IMR-90 (cell line): ENCODE results near the gene AHR. TPM values are rescaled to one million over a fixed set of nuclear protein-coding genes. Genes with fewer than 3 reads are reported as not detected.
A peak's percentile ranks its signal among the peaks of the same experiment; 100 is the strongest.

Experiments
- ATAC-seq: fragments of 200-7000 bp; cut with Tn5 transposase; 2 replicates; pipeline ENCODE4 v1.9.1; 2020; ENCODE audit warnings: low read depth, mild to moderate bottlenecking, moderate library complexity
- BruUV-seq: library from RNA; stranded (reverse); fragments of 400-500 nt; replicated peaks from 2 replicates; lab custom pipeline; 2021; lab: Mats Ljungman, UMichigan
- CTCF ChIA-PET: fragments of 300-600 bp; formaldehyde crosslinking; extraction: SDS; loops from one replicate; lab custom pipeline; 2021; ENCODE audit warnings: antibody characterized with exemption; lab: Yijun Ruan, JAX
- POLR2A ChIA-PET: fragments of 300-600 bp; sonication (Branson Sonifier 250); formaldehyde crosslinking; loops from one replicate; lab custom pipeline; 2022; ENCODE audit warnings: antibody characterized with exemption; ENCODE audit not compliant: unreplicated experiment; lab: Charles Lee
- DNase-seq: peaks from one replicate; pipeline ENCODE4 v3.0.0; 2013
- H2AFZ ChIP-seq: replicated peaks from 2 replicates; pipeline ENCODE3; 2013; ENCODE audit warnings: low read length, mild to moderate bottlenecking; ENCODE audit not compliant: poor library complexity
- H2AK5ac ChIP-seq: 2 replicates; pipeline ENCODE4 v1.6.1; 2013; ENCODE audit warnings: low read depth, low read length, inconsistent platforms
- H2AK9ac ChIP-seq: replicated peaks from 2 replicates; pipeline ENCODE3; 2013; ENCODE audit warnings: mild to moderate bottlenecking, low read depth, low read length, moderate library complexity; ENCODE audit not compliant: poor library complexity
- H2BK120ac ChIP-seq: 2 replicates; pipeline ENCODE4 v1.6.1; 2013; ENCODE audit warnings: low read depth, low read length, inconsistent platforms
- H2BK15ac ChIP-seq: 3 replicates; pipeline ENCODE4 v1.6.1; 2013; ENCODE audit warnings: low read depth, low read length, inconsistent platforms
- H2BK20ac ChIP-seq: 2 replicates; pipeline ENCODE4 v1.6.1; 2013; ENCODE audit warnings: low read depth, mild to moderate bottlenecking, inconsistent platforms, low read length, moderate library complexity
- H2BK5ac ChIP-seq: 2 replicates; pipeline ENCODE4 v1.6.1; 2013; ENCODE audit warnings: mild to moderate bottlenecking, low read depth, low read length, inconsistent platforms; ENCODE audit not compliant: poor library complexity, severe bottlenecking
- H3K14ac ChIP-seq: replicated peaks from 2 replicates; pipeline ENCODE4 v1.6.1; 2013; ENCODE audit warnings: low read depth, low read length, inconsistent platforms
- H3K18ac ChIP-seq: 2 replicates; pipeline ENCODE4 v1.6.1; 2013; ENCODE audit warnings: low read depth, low read length, control low read depth
- H3K23ac ChIP-seq: 2 replicates; pipeline ENCODE4 v1.6.1; 2013; ENCODE audit warnings: low read depth, low read length, inconsistent platforms
- H3K27ac ChIP-seq: 2 replicates; pipeline ENCODE4 v1.5.1; 2013; ENCODE audit warnings: mild to moderate bottlenecking, control low read depth, low read length; ENCODE audit not compliant: insufficient read depth
- H3K27me3 ChIP-seq: 2 replicates; pipeline ENCODE4 v1.6.1; 2013; ENCODE audit warnings: low read length; ENCODE audit not compliant: control insufficient read depth, insufficient read depth
- H3K36me3 ChIP-seq: 2 replicates; pipeline ENCODE4 v1.6.1; 2013; ENCODE audit warnings: low read length, mixed read lengths; ENCODE audit not compliant: control insufficient read depth, insufficient read depth
- H3K4ac ChIP-seq: 2 replicates; pipeline ENCODE4 v1.6.1; 2013; ENCODE audit warnings: low read depth, low read length, inconsistent platforms
- H3K4me1 ChIP-seq: 2 replicates; pipeline ENCODE4 v1.6.1; 2013; ENCODE audit warnings: low read length, mixed read lengths; ENCODE audit not compliant: control insufficient read depth, insufficient read depth
- H3K4me2 ChIP-seq: 2 replicates; pipeline ENCODE4 v1.6.1; 2013; ENCODE audit warnings: low read depth, mild to moderate bottlenecking, control low read depth, low read length, moderate library complexity
- H3K4me3 ChIP-seq: 2 replicates; pipeline ENCODE4 v1.5.1; 2013; ENCODE audit warnings: low read depth, mild to moderate bottlenecking, control low read depth, low read length, moderate library complexity; ENCODE audit not compliant: insufficient read depth
- H3K56ac ChIP-seq: 2 replicates; pipeline ENCODE4 v1.6.1; 2013; ENCODE audit warnings: low read length, inconsistent platforms; ENCODE audit not compliant: insufficient read depth; ENCODE audit errors: extremely low read depth
- H3K79me1 ChIP-seq, 2 experiments: 2 replicates each; pipeline ENCODE4 v1.6.1; 2013; ENCODE audit warnings: low read length in 2 of 2, inconsistent platforms in 1 of 2, low read depth in 1 of 2
- H3K9ac ChIP-seq: 2 replicates; pipeline ENCODE4 v1.6.1; 2013; ENCODE audit warnings: low read depth, low read length, control low read depth
- H3K9me1 ChIP-seq: 2 replicates; pipeline ENCODE4 v1.6.1; 2013; ENCODE audit warnings: low read length, inconsistent platforms; ENCODE audit not compliant: insufficient read depth
- H3K9me3 ChIP-seq: 2 replicates; pipeline ENCODE4 v1.6.1; 2013; ENCODE audit warnings: low read length; ENCODE audit not compliant: control insufficient read depth, insufficient read depth
- H4K20me1 ChIP-seq: 2 replicates; pipeline ENCODE4 v1.6.1; 2013; ENCODE audit warnings: low read length, inconsistent platforms; ENCODE audit not compliant: insufficient read depth
- H4K5ac ChIP-seq: 2 replicates; pipeline ENCODE4 v1.6.1; 2013; ENCODE audit warnings: mild to moderate bottlenecking, low read depth, low read length, control low read depth
- H4K8ac ChIP-seq, 2 experiments: 2 replicates each; pipeline ENCODE4 v1.6.1; 2013; ENCODE audit warnings: low read depth in 2 of 2, low read length in 2 of 2, control low read depth in 1 of 2, inconsistent platforms in 1 of 2
- H4K91ac ChIP-seq: 2 replicates; pipeline ENCODE4 v1.6.1; 2013; ENCODE audit warnings: low read depth, low read length, inconsistent platforms; ENCODE audit not compliant: insufficient read depth
- BHLHE40 ChIP-seq: fragments of 150-350 bp; IDR thresholded peaks from 2 replicates; pipeline ENCODE4 v1.6.1; 2016; ENCODE audit warnings: mild to moderate bottlenecking, low read depth, low read length
- CEBPB ChIP-seq: IDR thresholded peaks from 2 replicates; pipeline ENCODE4 v1.6.1; 2012; ENCODE audit warnings: low read depth, low read length, improper control_type of control experiment
- CHD1 ChIP-seq: IDR thresholded peaks from 2 replicates; pipeline ENCODE4 v1.6.1; 2012; ENCODE audit warnings: low read depth, low read length, improper control_type of control experiment
- CTCF ChIP-seq: conservative IDR thresholded peaks from 2 replicates; pipeline ENCODE4 v1.5.1; 2012; ENCODE audit warnings: mild to moderate bottlenecking, low read depth, low read length, improper control_type of control experiment
- ELK1 ChIP-seq: fragments of 150-350 bp; IDR thresholded peaks from 2 replicates; pipeline ENCODE4 v1.6.1; 2016; ENCODE audit warnings: low read depth, mild to moderate bottlenecking, low read length, moderate library complexity, borderline replicate concordance
- FOS ChIP-seq: fragments of 150-350 bp; IDR thresholded peaks from 2 replicates; pipeline ENCODE4 v1.6.1; 2016; ENCODE audit warnings: low read depth, low read length
- MAFK ChIP-seq: IDR thresholded peaks from 2 replicates; pipeline ENCODE4 v1.6.1; 2012; ENCODE audit warnings: low read depth, low read length, improper control_type of control experiment
- MXI1 ChIP-seq: IDR thresholded peaks from 2 replicates; pipeline ENCODE4 v1.6.1; 2012; ENCODE audit warnings: low read depth, mild to moderate bottlenecking, low read length, moderate library complexity, borderline replicate concordance
- NFE2L2 ChIP-seq: fragments of 150-350 bp; IDR thresholded peaks from 2 replicates; pipeline ENCODE4 v1.6.1; 2016; ENCODE audit warnings: low read depth, mild to moderate bottlenecking, low read length
- POLR2A ChIP-seq: IDR thresholded peaks from 2 replicates; pipeline ENCODE4 v1.6.1; 2012; ENCODE audit warnings: mild to moderate bottlenecking, low read depth, low read length
- RAD21 ChIP-seq: IDR thresholded peaks from 2 replicates; pipeline ENCODE4 v1.6.1; 2012; ENCODE audit warnings: low read length, improper control_type of control experiment
- RFX5 ChIP-seq: IDR thresholded peaks from 2 replicates; pipeline ENCODE4 v1.8.0; 2012; ENCODE audit warnings: low read depth, mild to moderate bottlenecking, low read length, moderate library complexity
- SMC3 ChIP-seq: fragments of 150-350 bp; IDR thresholded peaks from 2 replicates; pipeline ENCODE4 v1.6.1; 2016; ENCODE audit warnings: low read depth, mild to moderate bottlenecking, antibody characterized with exemption, low read length, moderate library complexity
- USF2 ChIP-seq: fragments of 150-350 bp; IDR thresholded peaks from 2 replicates; pipeline ENCODE4 v1.6.1; 2017; ENCODE audit warnings: mild to moderate bottlenecking, antibody characterized with exemption, low read length, low read depth
- dilution Hi-C: fragments of 300-500 bp; cut with HindIII; formaldehyde crosslinking; loops from one replicate; pipeline ENCODE4 v1.14.3; 2018; ENCODE audit warnings: low sequenced_read_pairs; ENCODE audit not compliant: unreplicated experiment
- in situ Hi-C: fragments of 300-500 bp; cut with MboI; formaldehyde crosslinking; loops from 3 replicates; pipeline ENCODE4 v1.14.3; 2019; ENCODE audit warnings: low sequenced_read_pairs, inconsistent platforms, mixed read lengths
- intact Hi-C: fragments of 100-400 bp; cut with micrococcal nuclease; formaldehyde crosslinking; loops from 2 replicates; pipeline ENCODE4 v1.10.0; 2022
- polyA plus RNA-seq, 3 experiments: library from polyadenylated mRNA; depleted of rRNA; stranded (reverse); fragments of >200 nt; gene quantifications; 2 replicates each; pipeline ENCODE4 v1.2.3, GENCODE V29; 2012; ENCODE audit warnings: low replicate concordance in 1 of 3
- total RNA-seq: library from RNA; depleted of rRNA; stranded (reverse); fragments of >200 nt; gene quantifications from 2 replicates; pipeline ENCODE4 v1.2.3, GENCODE V29; 2012

Gene AHR
- total and polyA plus RNA-seq, 2 of the 4 experiments (the other 2 are of a cell fraction) = 6.9 to 55.2 TPM

DNA sequence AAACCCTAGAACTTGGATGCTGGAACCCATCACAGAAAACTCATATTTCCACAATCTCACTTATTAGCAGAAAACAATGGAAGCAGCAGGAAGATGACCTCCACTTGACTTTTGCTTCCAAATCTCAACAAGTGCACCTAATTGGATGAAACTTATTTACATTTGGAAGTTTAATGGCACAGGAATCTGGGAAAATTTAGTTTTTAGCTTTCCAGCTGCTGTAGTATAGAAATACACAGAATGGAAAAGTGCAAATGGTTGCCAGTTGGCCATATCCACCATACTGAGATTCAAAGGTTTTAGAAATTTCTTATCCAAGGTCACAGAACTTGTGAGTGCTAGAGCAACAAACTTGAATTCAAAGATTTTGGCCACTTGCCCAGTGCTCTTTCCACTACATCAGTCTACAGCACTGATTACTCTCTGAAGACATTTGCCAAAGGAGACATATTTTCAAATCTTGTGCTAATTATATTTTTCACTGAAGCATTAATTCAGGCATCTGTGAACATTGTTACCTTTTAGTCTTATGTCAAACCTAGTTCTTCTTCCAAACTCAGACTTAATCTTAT is 9.3 kb upstream of the AHR start:
- no peak overlapping the region for H3K4ac ChIP-seq
- H3K79me1 ChIP-seq = no peaks in the 10 kb centered on the region
- no peak overlapping the region for H2AK9ac ChIP-seq
- H2BK120ac ChIP-seq = no peak overlapping the region
- no peak overlapping the region for H4K91ac ChIP-seq
- BruUV-seq = no TSS peak
- no peak overlapping the region for H2BK15ac ChIP-seq
- TF ChIP-seq CEBPB (no peak), BHLHE40 (no peak), USF2 (no peak), MAFK (no peak), ELK1 (no peak), FOS (no peak), CTCF (no peak), CHD1 (no peak), POLR2A (no peak), MXI1 (no peak), SMC3 (no peak), NFE2L2 (no peak), RFX5 (no peak), RAD21 (no peak)
- no peak overlapping the region for H2AFZ ChIP-seq
- no peak overlapping the region for H3K27ac ChIP-seq
- no peak overlapping the region for H3K4me2 ChIP-seq
- ChIA-PET CTCF (no interaction called here), POLR2A (no interaction called here)
- no peak overlapping the region for H2AK5ac ChIP-seq
- H3K9ac ChIP-seq = no peak overlapping the region
- H3K23ac ChIP-seq = no peak overlapping the region
- H3K36me3 ChIP-seq = no peaks in the 10 kb centered on the region
- H4K20me1 ChIP-seq = no peaks in the 10 kb centered on the region
- no peaks in the 10 kb centered on the region for H3K9me1 ChIP-seq
- no peak overlapping the region for H3K56ac ChIP-seq
- intact Hi-C loops (no loop called here), dilution Hi-C loops (no loop called here), in situ Hi-C loops (no loop called here)
- H3K27me3 ChIP-seq = no peaks in the 10 kb centered on the region
- no peaks in the 10 kb centered on the region for H3K9me3 ChIP-seq
- ATAC-seq = no peak
- peak; percentile 49 for DNase-seq
- H2BK20ac ChIP-seq = no peak overlapping the region
- H4K8ac ChIP-seq = no peak overlapping the region
- no peak overlapping the region for H3K18ac ChIP-seq
- H3K14ac ChIP-seq = no peak overlapping the region
- H3K4me1 ChIP-seq = no peaks in the 10 kb centered on the region
- H4K5ac ChIP-seq = no peak overlapping the region
- H2BK5ac ChIP-seq = no peak overlapping the region
- no peak overlapping the region for H3K4me3 ChIP-seq
